Esophagus squamous epithelium (tissue), 5 donors: ENCODE results near the gene MTIF3. TPM values are rescaled to one million over a fixed set of nuclear protein-coding genes. Genes with fewer than 3 reads are reported as not detected.
A peak's percentile ranks its signal among the peaks of the same experiment; 100 is the strongest.

Source experiments
- DNase-seq: peaks from one replicate; lab custom pipeline; 2025; lab: John Stamatoyannopoulos, UW
- H3K27ac ChIP-seq, 4 donors: fragments of 200-600 bp; sonication (generic); one replicate each; pipeline ENCODE4 v1.5.1; 2016 to 2019; ENCODE audit warnings: mild to moderate bottlenecking in 1 of 4
- H3K27me3 ChIP-seq, 4 donors: fragments of 200-600 bp; sonication (generic); 1 replicate in 3 of 4; 2 replicates in 1 of 4; pipeline versions ENCODE4 v1.5.1 to v1.6.0; 2017 to 2021; ENCODE audit warnings: antibody characterized with exemption in 1 of 4
- H3K36me3 ChIP-seq, 3 donors: fragments of 200-600 bp; sonication (generic); one replicate each; pipeline ENCODE4 v1.5.1; 2016 to 2019
- H3K4me1 ChIP-seq, 3 donors: fragments of 200-600 bp; sonication (generic); one replicate each; pipeline ENCODE4 v1.5.1; 2017 to 2019
- H3K4me3 ChIP-seq, 4 donors: fragments of 200-600 bp; sonication (generic); 1 replicate in 3 of 4; 2 replicates in 1 of 4; pipeline ENCODE4 v1.5.1; 2016 to 2019; ENCODE audit warnings: mild to moderate bottlenecking in 2 of 4, moderate library complexity in 1 of 4
- H3K9me3 ChIP-seq, 3 donors: fragments of 200-600 bp; sonication (generic); one replicate each; pipeline ENCODE4 v1.5.1; 2016 to 2019
- CTCF ChIP-seq, 6 experiments: fragments of 450-650 bp in 4 of 6; fragments of 200-600 bp in 2 of 6; sonication (generic) in 2 of 6; IDR thresholded peaks; one replicate each; pipeline ENCODE4 v1.5.1; 2016 to 2019; ENCODE audit warnings: antibody characterized with exemption in 6 of 6, mild to moderate bottlenecking in 4 of 6, moderate library complexity in 4 of 6
- POLR2A ChIP-seq, 4 donors: fragments of 450-650 bp; IDR thresholded peaks; one replicate each; pipeline ENCODE4 v1.6.1; 2017; ENCODE audit warnings: antibody characterized with exemption in 4 of 4, mild to moderate bottlenecking in 4 of 4, moderate library complexity in 3 of 4
- WGBS, 2 donors: methylation state at CpG; one replicate each; pipeline ENCODE4 v1.1.5; 2018; 5-methylcytosine and 5-hydroxymethylcytosine counted together
- intact Hi-C: fragments of 100-400 bp; cut with DNase I; formaldehyde crosslinking; loops from one replicate; pipeline ENCODE4 v1.15.0; 2022
- total RNA-seq, 4 donors: library from RNA; depleted of rRNA; stranded (reverse); fragments of >200 nt; gene quantifications; one replicate each; pipeline ENCODE4 v1.1.0, GENCODE V29; 2016
- donor health status: DM: yes; HTN: yes; CAD: no.

Gene MTIF3
- total RNA-seq, 4 donors from 2014 or later, result 31.1 to 41.7 (median 35.0) TPM

- Histone ChIP-seq H3K27me3 (no peaks in the 10 kb centered on the region), H3K27ac (peak overlapping the region; percentile 90 to 95 (median 92)), H3K9me3 (no peaks in the 10 kb centered on the region), H3K36me3 (peaks cover 0 to 32% (median 15%) of the 10 kb centered on the region in 3 donors), H3K4me3 (peak overlapping the region; percentile 52 to 78 (median 76)), H3K4me1 (peaks cover 24 to 54% (median 29%) of the 10 kb centered on the region in 3 donors)
- WGBS, 2 donors, result 19 to 25% methylated on average over 7 to 11 of the region's 13 CpGs
- intact Hi-C loops, result no loop called here
- TF ChIP-seq POLR2A (IDR thresholded peaks at IDR 0.05) (no peak), CTCF (IDR thresholded peaks at IDR 0.05) (no peak)
- DNase-seq, result no peak
Measured at GRCh38 chr13:27425158-27425917, 25.0 kb downstream of the MTIF3 start.

- Histone ChIP-seq H3K4me3 (peak within 1 kb of the TSS; percentile 52 to 78 (median 76)), H3K27ac (peak within 1 kb of the TSS; percentile 90 to 95 (median 92)), H3K36me3 (peaks cover 0 to 23% (median 10%) of the 10 kb centered on the region in 3 donors), H3K27me3 (no peaks in the 10 kb centered on the region), H3K4me1 (peaks cover 24 to 54% (median 29%) of the 10 kb centered on the region in 3 donors), H3K9me3 (no peaks in the 10 kb centered on the region)
- intact Hi-C loops, result no loop called here
- WGBS, 2 donors, result 0 to 1% methylated on average over 6 to 30 of the region's 85 CpGs
- TF ChIP-seq CTCF (IDR thresholded peaks at IDR 0.05) (peak in 2 of 6 experiments; percentile 14 to 33), POLR2A (IDR thresholded peaks at IDR 0.05) (peak in 3 of 4 donors; percentile 72 to 94 (median 83))
- DNase-seq, result no peak
Measured at GRCh38 chr13:27424246-27425157, 25.9 kb downstream of the MTIF3 start, which contains the start of gene GTF3A. GTF3A (plus strand) TSS chr13:27424619.

GRCh38 chr13:27423333-27423732 is 27.0 kb downstream of the MTIF3 start:
- H3K4me1 ChIP-seq, result peaks cover 24 to 47% (median 29%) of the 10 kb centered on the region in 3 donors
- peak in 1 of 4 donors; percentile 15 for TF ChIP-seq POLR2A (IDR thresholded peaks at IDR 0.05)
- TF ChIP-seq CTCF (IDR thresholded peaks at IDR 0.05), result no peak
- H3K36me3 ChIP-seq, result peaks cover 0 to 12% (median 3%) of the 10 kb centered on the region in 3 donors
- H3K9me3 ChIP-seq, result no peaks in the 10 kb centered on the region
- 75 to 77% methylated on average over 7 of the region's 7 CpGs for WGBS, 2 donors
- H3K27me3 ChIP-seq, result no peaks in the 10 kb centered on the region
- H3K4me3 ChIP-seq, result no peak overlapping the region
- intact Hi-C loops, result no loop called here
- no peak for DNase-seq
- peak overlapping the region in 2 of 4 donors; percentile 93 to 95 for H3K27ac ChIP-seq

- Histone ChIP-seq H3K27me3 (no peaks in the 10 kb centered on the region), H3K9me3 (no peaks in the 10 kb centered on the region), H3K36me3 (no peaks in the 10 kb centered on the region), H3K4me1 (peaks cover 12 to 26% (median 13%) of the 10 kb centered on the region in 3 donors), H3K4me3 (no peak overlapping the region), H3K27ac (no peak overlapping the region)
- intact Hi-C loops, result no loop called here
- TF ChIP-seq CTCF (IDR thresholded peaks at IDR 0.05), result no peak
- no peak for TF ChIP-seq POLR2A (IDR thresholded peaks at IDR 0.05)
- DNase-seq, result no peak
- 81 to 87% methylated on average over 8 of the region's 8 CpGs for WGBS, 2 donors
Measured at GRCh38 chr13:27421101-27421871, 29.1 kb downstream of the MTIF3 start.
